Kidney tubule cell (primary cell): ENCODE measurements around the gene EIF1AD.
"Not testable (repeated sequence)": the region's sequence is repeated elsewhere in the genome, so short reads cannot be mapped to it uniquely, and the experiment has no call there.

Experiments
- DNase-seq: peaks from one replicate; pipeline ENCODE4 v3.0.0-alpha.2; 2018; ENCODE audit warnings: low spot score

Gene EIF1AD

DNA sequence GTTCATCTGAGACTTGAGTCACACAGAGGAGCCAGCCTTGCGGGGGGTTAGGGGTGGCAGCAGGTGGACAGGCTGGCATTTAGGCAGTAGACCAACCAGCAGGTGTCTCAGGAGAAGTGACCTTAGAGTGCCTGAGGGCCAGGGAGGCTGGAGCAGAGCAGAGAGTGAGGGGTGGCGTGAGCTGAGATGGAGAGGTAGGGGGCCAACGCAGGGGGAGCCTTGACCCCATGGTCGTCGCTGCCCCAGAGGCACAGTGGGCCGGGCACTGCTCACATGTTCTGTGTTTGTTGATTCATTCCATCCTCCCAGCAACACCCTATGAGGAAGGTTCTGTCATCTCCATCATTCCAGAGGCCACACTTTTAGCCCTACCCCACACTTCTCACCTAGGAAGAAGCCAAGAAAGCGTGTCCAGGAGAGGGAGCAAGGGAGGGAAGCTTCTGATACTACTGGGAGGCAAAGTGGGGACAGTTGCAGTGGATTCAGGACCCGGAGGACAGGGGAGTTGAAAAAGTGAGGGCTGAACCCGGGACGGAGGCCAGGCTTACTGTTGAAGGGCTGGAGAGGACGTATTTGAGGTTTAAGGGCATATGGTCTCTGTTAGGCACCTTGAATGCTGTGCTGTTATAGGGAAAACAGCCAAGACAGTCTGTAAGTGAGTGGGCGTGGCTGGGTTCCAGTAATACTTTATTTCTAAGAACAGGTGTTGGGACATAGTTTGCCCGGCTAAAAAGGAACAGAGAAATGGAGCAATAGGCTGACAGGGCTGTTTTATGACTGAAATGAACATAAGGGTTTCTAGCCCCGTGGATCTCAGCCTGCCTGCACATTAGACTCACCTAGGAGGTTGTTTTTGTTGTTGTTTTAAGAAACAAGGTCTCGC is 33.1 kb downstream of the EIF1AD start:
- no peak for DNase-seq

DNA sequence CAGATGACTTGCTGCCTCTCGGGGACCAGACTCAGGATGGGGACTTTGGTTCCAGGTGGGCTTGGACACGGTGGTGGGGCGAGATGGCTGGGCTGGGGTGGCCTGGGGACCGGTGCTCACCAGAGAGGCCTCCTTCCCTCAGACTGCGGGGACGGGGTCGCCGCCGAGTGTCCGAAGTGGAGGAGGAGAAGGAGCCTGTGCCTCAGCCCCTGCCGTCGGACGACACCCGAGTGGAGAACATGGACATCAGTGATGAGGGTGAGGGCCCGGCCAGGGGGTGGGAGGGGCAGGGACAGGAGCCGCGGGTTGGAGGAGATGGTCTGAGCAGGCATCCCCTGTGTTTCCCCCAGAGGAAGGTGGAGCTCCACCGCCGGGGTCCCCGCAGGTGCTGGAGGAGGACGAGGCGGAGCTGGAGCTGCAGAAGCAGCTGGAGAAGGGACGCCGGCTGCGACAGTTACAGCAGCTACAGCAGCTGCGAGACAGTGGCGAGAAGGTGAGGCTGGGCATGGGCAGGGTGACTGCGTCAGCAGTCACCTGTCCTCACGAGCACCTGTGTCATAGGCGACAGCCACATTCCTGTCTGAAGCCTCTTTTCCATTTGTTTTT is 34.5 kb downstream of the EIF1AD start:
- no peak for DNase-seq

DNA sequence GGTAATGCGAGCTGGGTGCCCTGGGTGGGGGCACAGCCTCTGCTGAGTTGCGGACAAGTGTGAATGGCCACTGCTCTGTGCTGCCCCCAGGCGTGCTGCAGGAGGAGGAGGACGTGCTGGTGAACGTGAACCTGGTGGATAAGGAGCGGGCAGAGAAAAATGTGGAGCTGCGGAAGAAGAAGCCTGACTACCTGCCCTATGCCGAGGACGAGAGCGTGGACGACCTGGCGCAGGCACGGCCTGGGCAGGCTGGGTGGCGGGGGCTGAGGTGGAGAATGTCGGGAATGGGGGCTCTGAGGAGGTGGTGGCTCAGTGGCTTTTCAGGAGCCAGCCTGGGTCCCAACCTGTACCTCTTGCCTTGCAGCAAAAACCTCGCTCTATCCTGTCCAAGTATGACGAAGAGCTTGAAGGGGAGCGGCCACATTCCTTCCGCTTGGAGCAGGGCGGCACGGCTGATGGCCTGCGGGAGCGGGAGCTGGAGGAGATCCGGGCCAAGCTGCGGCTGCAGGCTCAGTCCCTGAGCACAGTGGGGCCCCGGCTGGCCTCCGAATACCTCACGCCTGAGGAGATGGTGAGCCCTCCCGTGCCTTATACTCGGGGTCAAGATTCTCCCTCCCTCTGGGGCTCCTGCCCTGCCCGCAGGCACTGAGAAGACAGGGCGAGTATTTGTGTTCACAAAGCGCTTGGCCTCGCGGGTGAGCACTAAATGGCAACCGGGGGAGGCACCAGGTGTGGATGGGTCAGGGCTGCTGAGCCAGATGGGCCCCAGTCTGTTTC is 35.8 kb downstream of the EIF1AD start:
- no peak for DNase-seq

- no peak for DNase-seq
These were observed 37.1 kb downstream of the EIF1AD start for GRCh38 chr11:65964906-65965305.

DNA sequence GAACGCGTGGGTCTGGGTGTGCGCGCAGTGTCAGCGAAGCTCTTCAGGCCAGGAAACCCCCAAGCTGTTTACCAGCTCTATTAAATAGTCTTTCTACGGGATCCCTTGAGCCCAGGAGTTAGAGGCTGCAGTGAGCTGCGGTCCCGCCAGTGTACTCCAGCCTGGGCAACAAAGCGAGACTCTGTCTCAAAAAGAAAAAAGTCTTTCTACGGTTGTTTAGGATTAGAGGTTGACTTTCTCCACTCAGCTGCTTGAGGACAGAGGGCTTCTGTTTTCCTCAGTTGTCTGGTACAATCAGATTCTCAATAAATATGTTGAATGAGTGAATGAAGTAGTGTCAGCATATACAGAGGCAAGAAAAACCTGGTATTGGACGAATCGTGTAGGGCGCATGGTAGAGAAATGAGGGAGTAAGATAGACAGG is 39.8 kb downstream of the EIF1AD start:
- DNase-seq = no peak

GRCh38 chr11:65961267-65962140 is 40.5 kb downstream of the EIF1AD start, which contains the start of gene SART1:
SART1 (plus strand) TSS chr11:65961734; CDS start chr11:65961781, 47 bp downstream.
- DNase-seq = peak; percentile 98

GRCh38 chr11:65960824-65961266 is 41.1 kb downstream of the EIF1AD start:
- no peak for DNase-seq

- no peak for DNase-seq
These were observed 43.1 kb downstream of the EIF1AD start for GRCh38 chr11:65958774-65959420.

DNA sequence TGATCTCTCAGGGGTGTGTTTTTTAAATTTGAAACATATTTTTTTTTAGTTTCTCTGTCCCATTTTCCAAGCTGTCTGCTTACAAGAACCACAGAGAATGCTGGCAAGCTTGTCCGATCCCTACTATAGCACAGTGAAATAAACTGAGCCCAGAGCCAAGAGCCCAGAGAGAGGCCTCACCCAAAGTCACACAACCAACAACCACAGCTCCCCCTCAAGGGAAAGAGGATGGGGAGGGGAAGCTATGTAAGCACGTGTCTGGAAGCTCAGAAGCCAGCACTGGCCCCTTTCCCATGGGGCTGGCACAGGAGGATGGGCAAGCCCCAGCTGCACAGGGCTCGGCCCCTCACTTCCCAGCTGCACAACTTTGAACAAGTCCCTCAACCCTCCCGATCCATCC is 43.7 kb downstream of the EIF1AD start:
- no peak for DNase-seq

GRCh38 chr11:65954771-65955170 is 47.2 kb downstream of the EIF1AD start:
- DNase-seq = no peak

DNA sequence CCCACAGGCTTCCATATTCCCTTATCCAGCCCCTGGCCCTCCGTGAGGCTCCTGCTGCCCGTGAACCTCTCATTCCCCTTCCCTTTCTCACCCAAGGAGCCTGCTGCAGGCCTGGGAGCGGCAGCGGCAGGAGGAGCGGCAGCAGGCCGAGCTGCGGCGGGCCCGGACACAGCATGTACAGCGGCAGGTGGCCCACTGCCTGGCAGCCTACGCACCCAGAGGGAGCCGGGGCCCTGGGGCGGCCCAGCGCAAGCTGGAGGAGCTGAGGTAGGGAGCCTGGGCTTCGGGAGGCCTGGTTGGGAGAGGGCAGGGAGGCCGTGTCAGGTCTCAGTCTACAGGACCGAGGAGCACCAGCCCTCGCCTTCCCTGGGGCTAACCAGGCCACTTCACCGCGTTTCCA is 48.5 kb downstream of the EIF1AD start:
- no peak for DNase-seq

DNA sequence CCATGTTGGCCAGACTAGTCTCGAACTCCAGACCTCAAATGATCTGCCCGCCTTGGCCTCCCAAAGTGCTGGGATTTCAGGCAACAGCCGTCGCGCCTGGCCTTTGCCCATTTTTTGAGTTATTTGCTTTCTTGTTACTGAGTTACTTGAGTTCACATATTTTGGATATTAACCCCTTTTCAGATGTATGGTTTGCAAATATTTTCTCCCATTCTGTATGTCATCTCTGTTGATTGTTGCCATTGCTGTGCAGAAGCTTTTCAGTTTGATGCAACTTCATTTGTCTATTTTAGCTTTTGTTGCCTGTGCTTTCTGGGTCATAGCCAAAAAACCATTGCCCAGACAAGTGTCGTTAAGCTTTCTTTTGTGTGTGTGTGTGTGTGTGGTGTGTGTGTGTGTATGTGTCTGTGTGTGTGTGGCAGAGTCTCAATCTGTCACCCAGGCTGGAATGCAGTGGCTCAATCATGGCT is 49.9 kb downstream of the EIF1AD start:
- DNase-seq = no peak

DNA sequence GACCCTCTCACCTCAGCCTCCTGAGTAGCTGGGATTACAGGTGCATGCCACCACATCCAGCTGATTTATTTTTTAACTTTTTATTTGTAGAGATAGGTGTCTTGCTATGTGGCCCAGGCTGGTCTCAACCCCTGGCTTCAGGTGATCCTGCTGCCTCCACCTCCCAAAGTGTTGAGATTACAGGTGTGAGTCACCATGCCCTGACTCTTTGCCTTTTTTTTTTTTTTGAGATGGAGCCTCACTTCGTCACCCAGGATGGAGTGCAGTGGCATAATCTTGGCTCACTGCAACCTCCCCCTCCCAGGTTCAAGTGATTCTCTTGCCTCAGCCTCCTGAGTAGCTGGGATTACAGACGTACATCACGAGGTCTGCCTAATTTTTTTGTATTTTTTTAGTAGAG is 50.3 kb downstream of the EIF1AD start:
- DNase-seq = not testable (repeated sequence)

- not testable (repeated sequence) for DNase-seq
These were observed 51.2 kb downstream of the EIF1AD start for GRCh38 chr11:65950711-65951110.

GRCh38 chr11:65947603-65948125 is 54.3 kb downstream of the EIF1AD start:
- no peak for DNase-seq

GRCh38 chr11:65947133-65947532 is 54.8 kb downstream of the EIF1AD start:
- DNase-seq = no peak

GRCh38 chr11:65946655-65947054 is 55.3 kb downstream of the EIF1AD start:
- no peak for DNase-seq
